AG04449 (cell line): Measurements from ENCODE around the gene AKR1A1.
"Not testable (repeated sequence)": the region's sequence is repeated elsewhere in the genome, so short reads cannot be mapped to it uniquely, and the experiment has no call there.

ENCODE experiments used
- CTCF ChIA-PET: fragments of 350-600 bp; formaldehyde crosslinking; extraction: SDS; loops from one replicate; lab custom pipeline; 2021; ENCODE audit warnings: antibody characterized with exemption; lab: Yijun Ruan, JAX
- POLR2A ChIA-PET: fragments of 400-600, 350-600 bp; formaldehyde crosslinking; extraction: SDS; loops from one replicate; lab custom pipeline; 2020; ENCODE audit warnings: antibody characterized with exemption, inconsistent platforms; lab: Yijun Ruan, JAX
- DNase-seq: peaks from one replicate; pipeline ENCODE4 v3.0.0-alpha.2; 2010; ENCODE audit warnings: low read depth, low spot score
- H3K4me3 ChIP-seq: 2 replicates; pipeline ENCODE4 v1.5.1; 2011; ENCODE audit warnings: low read depth, mild to moderate bottlenecking, control low read depth, low read length
- TF ChIP-seq, protein P1 (sequence below): IDR thresholded peaks from one replicate; pipeline ENCODE4 v1.5.1; 2011; ENCODE audit warnings: mild to moderate bottlenecking, moderate library complexity, low read length, control low read depth, inconsistent platforms; ENCODE audit not compliant: insufficient read depth; ENCODE audit errors: missing control alignments

AKR1A1 gene

DNA sequence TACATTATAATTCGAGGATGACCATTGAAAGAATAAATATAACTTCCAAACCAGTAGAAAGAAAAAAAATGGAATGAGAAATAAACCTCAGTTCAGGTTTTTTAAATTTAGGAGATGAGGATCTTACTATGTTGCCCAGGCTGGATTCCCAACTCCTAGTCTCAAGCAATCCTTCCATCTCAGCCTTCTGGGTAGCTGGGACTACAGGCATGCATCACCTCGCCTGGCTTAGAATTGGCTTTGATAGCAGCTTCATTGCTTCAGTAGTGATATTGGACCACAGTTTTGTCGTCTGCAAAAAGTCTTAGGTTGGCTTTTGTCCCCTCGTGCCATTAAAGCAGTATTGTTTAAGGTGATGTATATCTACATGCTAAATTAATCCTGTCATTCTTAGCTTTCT is 36.1 kb downstream of the AKR1A1 start:
- ChIA-PET POLR2A (no interaction called here), CTCF (interaction anchor here (9.7 kb wide), 1 partner anchor 16 kb away, joined by 98 read pairs; no protein-coding TSS in a partner anchor)
- TF ChIP-seq, protein P1, sequence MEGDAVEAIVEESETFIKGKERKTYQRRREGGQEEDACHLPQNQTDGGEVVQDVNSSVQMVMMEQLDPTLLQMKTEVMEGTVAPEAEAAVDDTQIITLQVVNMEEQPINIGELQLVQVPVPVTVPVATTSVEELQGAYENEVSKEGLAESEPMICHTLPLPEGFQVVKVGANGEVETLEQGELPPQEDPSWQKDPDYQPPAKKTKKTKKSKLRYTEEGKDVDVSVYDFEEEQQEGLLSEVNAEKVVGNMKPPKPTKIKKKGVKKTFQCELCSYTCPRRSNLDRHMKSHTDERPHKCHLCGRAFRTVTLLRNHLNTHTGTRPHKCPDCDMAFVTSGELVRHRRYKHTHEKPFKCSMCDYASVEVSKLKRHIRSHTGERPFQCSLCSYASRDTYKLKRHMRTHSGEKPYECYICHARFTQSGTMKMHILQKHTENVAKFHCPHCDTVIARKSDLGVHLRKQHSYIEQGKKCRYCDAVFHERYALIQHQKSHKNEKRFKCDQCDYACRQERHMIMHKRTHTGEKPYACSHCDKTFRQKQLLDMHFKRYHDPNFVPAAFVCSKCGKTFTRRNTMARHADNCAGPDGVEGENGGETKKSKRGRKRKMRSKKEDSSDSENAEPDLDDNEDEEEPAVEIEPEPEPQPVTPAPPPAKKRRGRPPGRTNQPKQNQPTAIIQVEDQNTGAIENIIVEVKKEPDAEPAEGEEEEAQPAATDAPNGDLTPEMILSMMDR = no peak
- no peak overlapping the region for H3K4me3 ChIP-seq
- no peak for DNase-seq

DNA sequence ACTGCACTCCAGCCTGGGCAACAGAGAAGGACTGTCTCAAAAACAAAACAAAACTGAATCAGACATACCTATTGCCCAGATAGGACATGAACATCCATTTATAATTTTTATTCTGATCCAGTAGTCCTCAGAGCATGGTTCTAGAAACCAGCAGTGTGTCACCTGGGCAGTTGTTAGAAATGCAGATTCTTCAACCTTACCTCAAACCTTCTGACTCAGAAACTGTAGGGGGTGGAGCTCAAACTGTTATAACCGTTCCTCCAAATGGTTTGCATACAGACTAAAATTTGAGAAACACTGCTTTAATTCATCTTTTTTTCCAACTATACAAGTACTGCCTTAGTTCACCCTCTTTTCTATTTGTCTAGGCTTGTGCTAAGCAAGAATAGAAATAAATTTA is 39.2 kb downstream of the AKR1A1 start:
- CTCF ChIA-PET = interaction anchor here (0.6 kb wide), 1 partner anchor 575 kb away, joined by 4 read pairs; no protein-coding TSS in a partner anchor
- DNase-seq = no peak

DNA sequence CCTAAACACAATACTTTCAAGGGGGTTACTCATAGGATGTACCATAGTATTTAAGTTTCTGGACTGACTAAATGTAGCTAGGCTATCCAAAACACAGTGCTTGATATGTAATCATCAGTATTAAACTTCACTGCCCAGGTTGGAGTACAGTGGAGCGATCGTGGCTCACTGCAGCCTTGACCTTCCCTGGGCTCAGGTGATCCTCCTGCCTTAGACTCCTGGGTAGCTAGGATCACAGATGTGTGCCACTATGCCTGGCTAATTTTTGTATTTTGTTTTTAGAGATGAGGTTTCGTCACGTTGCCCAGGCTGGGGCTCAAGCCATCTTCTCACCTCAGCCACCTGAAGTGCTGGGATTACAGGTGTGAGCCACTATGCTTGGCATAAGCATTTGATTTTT is 43.8 kb downstream of the AKR1A1 start:
- no peak overlapping the region for H3K4me3 ChIP-seq
- POLR2A ChIA-PET = no interaction called here
- CTCF ChIA-PET = no interaction called here
- DNase-seq = no peak
- TF ChIP-seq, protein P1 = no peak

More for the DNA sequence above, 39.2 kb downstream of the AKR1A1 start:
- POLR2A ChIA-PET = no interaction called here
- H3K4me3 ChIP-seq = no peak overlapping the region
- TF ChIP-seq, protein P1 = no peak

DNA sequence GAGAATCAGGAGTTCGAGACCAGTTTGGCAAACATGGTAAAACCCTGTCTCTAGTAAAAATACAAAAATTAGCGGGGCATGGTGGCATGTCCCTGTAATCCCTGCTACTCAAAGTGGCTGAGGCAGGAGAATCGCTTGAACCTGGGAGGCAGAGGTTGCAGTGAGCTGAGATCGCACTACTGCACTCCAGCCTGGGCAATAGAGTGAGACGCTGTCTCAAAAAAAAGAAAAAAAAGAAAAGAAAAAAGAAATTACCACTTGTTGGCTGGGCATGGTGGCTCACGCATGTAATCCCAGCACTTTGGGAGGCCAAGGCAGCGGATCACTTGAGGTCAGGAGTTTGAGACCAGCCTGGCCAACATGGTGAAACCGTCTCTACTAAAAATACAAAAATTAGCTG is 46.1 kb downstream of the AKR1A1 start:
- POLR2A ChIA-PET, CTCF ChIA-PET, DNase-seq, H3K4me3 ChIP-seq: not testable (repeated sequence)

DNA sequence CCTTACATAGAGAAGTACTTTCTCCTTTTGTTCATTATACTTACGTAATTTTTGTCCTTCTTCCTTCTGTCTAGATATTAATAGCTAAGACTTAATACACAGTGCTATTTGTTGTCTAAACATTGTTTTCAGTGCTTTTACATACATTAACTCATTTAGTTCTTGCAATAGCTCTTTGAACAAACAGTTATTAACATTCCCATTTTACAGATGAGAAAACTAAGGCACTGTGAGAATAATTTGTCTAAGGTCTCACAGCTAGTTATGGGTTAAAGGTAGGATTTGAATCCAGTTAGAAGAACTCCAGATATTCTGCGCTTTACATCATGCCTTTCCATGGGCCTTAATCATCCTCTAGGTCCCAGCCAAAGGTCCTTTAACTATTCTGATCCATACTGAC is 53.6 kb downstream of the AKR1A1 start:
- CTCF ChIA-PET = no interaction called here
- DNase-seq = no peak
- POLR2A ChIA-PET = no interaction called here

DNA sequence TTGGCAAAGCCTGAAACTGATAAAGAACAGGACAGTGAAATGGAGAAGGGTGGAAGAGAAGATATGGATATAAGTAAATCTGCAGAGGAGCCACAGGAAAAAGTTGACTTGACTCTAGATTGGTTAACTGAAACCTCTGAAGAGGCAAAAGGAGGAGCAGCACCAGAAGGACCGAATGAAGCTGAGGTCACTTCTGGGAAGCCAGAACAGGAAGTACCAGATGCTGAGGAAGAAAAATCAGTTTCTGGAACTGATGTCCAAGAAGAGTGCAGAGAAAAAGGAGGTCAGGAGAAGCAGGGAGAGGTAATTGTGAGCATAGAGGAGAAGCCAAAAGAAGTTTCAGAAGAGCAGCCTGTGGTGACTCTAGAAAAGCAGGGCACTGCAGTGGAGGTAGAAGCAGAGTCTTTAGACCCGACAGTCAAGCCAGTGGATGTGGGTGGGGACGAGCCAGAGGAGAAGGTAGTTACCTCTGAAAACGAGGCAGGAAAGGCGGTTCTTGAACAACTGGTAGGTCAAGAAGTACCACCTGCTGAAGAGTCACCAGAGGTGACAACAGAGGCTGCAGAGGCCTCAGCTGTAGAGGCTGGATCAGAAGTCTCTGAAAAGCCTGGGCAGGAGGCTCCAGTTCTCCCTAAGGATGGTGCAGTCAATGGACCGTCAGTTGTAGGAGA is 56.9 kb downstream of the AKR1A1 start:
- no peak for DNase-seq
- POLR2A ChIA-PET = interaction anchor here (1.0 kb wide), 1 partner anchor 14 kb away, joined by 3 read pairs; no protein-coding TSS in a partner anchor

More for the DNA sequence above, 53.6 kb downstream of the AKR1A1 start:
- TF ChIP-seq, protein P1 = no peak
- H3K4me3 ChIP-seq = no peak overlapping the region

More for the DNA sequence above, 56.9 kb downstream of the AKR1A1 start:
- CTCF ChIA-PET = no interaction called here
- TF ChIP-seq, protein P1 = no peak
- no peak overlapping the region for H3K4me3 ChIP-seq
